DMS79 (cell line): ENCODE data around the gene IDH3G.

ENCODE experiments used
- DNase-seq: peaks from one replicate; lab custom pipeline; 2025; lab: John Stamatoyannopoulos, UW

The IDH3G gene

DNA sequence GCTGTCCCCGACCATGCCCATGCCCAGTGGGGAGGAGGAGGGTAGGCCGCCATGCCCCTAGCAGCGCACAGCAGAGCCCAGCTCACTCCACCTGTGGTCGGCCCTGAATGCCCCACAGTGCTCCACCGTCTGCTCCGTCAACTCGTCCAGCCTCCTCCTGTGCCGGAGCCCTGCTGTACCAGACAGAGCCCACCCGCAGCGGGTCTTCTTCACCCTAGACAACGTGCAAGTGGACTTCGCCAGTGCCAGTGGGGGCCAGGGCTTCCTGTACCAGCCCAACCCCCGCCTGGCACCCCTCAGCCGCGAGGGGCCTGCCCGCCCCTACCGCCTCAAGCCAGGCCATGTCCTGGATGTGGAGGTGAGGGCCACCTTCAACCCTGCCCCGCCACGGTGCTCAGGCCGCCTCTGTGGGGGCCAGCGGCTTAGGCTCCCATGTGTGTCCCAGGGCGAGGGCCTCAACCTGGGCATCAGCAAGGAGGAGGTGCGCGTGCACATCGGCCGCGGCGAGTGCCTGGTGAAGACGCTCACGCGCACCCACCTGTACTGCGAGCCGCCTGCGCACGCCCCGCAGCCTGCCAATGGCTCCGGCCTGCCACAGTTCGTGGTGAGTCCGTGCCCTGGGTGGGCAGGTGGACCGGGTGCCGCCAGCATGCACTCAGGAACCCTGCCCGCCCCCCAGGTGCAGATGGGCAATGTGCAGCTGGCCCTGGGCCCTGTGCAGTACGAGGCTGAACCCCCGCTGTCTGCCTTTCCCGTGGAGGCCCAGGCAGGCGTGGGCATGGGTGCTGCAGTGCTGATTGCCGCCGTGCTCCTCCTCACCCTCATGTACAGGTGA, 20.2 kb downstream of the IDH3G start:
- DNase-seq = no peak

DNA sequence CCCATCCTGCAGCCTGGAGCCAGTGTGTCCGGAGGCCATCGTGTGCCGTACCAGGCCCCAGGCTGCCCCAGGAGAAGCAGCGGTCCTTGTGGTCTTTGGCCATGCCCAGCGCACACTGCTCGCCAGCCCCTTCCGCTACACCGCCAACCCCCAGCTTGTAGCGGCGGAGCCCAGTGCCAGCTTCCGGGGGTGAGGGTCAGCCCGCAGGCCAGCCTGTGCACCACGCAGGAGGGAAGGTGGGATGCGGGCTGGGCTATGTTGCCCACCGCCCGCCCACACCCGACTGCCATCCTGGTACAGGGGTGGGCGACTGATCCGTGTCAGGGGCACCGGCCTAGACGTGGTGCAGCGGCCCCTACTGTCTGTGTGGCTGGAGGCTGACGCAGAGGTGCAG, 21.0 kb downstream of the IDH3G start:
- no peak for DNase-seq

DNA sequence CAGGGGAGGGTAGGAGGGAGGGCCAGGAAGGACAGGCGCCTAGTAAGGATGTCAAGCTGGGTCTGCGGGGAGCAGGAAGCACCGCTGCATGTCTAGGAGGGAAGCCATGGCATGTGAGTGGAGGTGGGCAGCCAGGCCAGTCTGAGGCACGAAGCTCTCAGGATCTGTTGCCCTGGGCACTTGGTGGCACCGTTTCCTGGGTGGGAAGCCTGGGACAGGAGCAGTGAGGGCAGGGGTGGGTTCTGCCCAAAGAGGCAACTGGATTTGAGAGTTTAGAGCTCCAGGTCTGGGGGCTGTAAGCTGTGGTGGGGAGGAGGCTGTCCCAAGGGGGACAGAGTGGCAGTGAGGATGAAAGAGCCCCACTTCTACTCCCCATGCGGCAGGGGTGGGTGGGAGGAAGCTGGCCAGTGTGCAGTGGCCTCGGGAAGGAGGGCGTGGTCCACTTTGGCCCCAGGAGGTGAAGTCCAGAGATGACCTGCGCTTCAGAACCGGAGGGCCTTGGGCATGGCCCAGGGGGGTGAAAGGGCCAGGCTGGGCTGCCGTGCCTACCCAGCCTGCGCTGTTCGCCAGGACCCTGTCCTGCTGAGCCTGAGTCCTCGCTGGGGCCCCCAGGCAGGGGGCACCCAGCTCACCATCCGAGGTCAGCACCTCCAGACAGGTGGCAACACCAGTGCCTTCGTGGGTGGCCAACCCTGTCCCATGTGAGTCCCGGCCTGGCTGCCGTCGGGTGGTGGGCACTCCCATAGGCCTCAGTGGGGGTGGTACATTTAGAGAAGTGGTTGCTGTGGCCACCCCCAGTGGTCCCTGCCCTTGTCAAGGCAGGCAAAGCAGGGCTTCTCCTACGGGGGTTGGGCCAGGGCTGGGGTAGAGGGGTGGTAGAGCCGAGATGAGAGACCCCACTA, 21.6 kb downstream of the IDH3G start:
- no peak for DNase-seq

DNA sequence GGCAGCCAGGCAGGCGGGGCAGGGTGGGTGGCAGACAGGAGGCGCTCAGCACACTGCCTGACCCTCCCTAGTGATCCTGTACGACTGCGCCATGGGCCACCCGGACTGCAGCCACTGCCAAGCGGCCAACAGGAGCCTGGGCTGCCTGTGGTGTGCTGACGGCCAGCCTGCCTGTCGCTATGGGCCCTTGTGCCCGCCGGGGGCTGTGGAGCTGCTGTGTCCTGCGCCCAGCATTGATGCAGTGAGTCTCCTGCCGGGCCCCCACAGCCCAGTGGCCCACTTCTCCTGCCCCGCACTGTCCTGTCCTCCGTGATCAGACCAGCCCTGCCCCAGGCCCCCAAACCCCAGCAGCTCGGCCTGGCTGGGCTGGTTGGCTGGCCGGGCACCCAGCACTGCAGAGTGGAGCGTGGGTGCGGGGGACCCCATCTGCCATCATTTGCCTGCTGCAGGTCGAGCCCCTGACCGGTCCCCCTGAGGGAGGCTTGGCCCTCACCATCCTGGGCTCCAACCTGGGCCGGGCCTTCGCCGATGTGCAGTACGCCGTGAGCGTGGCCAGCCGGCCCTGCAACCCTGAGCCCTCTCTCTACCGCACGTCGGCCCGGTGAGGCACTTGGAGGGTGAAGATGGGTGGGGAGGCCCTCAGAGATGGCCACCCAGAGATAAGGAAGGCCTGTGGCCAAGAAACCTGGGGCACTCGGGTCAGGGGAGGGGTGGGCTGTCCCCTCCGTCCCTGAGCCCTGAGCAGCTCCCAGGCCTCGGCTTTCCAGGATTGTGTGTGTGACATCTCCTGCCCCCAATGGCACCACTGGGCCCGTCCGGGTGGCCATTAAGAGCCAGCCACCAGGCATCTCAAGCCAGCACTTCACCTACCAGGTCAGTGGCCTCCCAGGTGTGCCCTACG, 22.5 kb downstream of the IDH3G start:
- no peak for DNase-seq

DNA sequence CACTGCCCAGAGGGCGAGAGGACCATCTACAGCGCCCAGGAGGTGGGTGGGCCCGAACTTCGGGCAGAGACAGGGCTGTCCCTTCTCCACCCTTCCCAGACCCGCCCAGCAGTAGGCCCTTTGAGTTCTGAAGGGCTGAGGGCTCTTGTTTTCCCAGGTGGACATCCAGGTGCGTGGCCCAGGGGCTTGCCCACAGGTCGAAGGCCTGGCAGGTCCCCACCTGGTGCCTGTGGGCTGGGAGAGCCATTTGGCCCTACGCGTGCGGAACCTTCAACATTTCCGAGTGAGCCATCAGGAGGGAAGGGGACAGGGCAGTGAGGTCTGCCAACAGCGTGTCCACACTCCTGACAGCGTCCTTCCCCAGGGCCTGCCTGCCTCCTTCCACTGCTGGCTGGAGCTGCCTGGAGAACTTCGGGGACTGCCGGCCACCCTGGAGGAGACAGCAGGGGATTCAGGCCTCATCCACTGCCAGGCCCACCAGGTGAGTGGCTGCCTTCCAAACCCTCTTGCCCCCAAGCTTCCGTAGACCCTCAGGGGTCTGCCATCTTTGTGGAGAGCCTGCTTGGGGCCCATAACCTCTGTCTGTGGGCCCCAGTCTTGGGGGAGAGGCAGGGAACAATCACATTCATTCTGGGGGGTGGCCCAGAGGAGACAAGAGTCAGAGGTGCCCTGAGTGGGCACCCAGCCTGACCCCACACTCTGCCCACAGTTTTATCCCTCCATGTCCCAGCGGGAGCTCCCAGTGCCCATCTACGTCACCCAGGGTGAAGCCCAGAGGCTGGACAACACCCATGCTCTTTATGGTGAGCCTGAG, 23.4 kb downstream of the IDH3G start:
- DNase-seq = no peak

DNA sequence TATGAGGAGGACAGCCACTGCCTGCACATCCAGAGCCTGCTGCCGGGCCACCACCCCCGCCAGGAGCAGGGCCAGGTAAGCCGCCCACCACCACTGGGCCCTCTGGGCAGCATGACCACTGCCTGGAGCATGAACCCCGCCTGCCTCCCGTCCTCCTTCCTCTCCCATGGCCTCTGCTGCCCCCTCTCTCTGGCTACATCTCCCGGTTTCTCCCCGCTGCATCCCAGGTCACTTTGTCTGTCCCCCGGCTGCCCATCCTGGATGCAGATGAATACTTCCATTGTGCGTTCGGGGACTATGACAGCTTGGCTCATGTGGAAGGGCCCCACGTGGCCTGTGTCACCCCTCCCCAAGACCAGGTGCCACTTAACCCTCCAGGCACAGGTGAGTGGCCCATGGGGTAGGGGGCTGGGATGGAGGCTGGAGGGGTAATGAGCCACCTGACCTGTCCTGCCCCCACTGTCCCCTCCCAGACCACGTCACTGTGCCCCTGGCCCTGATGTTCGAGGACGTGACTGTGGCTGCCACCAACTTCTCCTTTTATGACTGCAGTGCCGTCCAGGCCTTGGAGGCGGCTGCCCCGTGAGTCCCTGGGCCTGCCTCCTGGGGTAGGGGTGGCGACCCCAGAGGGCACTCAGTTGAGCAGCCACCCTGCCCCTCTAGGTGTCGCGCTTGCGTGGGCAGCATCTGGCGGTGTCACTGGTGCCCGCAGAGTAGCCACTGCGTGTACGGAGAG, 24.1 kb downstream of the IDH3G start:
- DNase-seq = no peak

DNA sequence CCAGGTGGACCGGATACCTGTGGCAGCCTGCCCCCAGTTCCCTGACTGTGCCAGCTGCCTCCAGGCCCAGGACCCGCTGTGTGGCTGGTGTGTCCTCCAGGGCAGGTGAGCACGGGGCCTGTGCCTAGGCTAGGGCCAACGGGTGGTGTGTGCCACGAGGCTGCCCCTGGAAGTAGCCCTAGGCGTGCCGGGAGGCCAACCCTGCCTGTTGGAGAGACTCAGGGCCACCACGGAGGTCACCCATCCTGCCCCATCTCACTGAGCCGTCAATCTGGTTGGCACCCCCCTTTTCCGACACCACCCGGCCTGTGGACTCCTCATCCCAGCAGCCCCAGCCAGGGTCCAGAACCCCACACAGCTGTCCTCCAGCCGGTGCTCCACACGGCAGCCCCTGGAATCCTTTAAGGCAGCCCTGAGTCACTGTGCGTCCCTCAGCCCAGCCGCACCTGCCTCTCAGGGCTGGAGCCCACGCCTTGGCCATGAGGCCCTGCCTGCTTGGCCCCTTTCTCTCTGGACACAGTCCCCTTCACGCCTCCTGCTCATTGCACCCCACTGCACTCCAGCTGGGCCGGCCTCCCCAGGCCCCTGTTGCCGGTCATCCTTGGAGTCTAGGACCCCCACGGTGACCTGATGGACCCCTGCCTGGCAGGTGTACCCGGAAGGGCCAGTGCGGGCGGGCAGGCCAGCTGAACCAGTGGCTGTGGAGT, 24.9 kb downstream of the IDH3G start:
- no peak for DNase-seq

DNA sequence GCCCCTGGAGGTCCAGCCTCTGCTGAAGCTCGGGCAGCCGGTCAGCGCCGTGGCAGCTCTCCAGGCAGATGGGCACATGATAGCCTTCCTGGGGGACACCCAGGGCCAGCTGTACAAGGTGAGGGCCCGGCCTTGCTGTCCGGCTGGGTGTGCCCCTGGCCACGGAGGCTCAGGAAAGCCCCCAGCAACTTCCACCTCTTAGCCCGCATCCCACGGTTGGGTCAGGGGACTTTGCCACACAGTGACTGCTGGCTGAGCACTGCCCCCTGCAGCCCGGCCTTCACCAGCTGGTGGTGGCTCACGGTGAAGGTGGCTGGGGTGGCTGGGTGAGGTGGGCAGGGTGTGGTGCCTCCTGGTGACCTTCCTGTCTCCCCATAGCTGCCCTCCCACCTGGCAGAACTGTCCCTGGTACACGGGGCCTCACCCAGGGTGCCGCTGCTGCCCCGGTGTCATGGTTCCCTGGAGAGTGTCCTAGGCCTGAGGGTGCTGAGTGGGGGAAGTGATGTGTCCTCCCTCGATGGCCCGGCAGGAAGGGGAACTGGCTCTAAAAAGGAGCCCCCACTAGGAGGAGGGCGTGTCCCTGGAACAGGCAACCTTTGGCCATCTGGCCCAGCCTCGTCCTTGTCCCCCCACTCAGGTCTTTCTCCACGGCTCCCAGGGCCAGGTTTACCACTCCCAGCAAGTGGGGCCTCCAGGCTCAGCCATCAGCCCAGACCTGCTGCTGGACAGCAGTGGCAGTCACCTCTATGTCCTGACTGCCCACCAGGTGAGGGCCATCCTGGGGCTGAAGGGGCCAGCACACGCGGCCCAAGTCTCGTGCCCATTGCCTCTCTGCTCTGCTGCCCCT, 25.6 kb downstream of the IDH3G start:
- no peak for DNase-seq

DNA sequence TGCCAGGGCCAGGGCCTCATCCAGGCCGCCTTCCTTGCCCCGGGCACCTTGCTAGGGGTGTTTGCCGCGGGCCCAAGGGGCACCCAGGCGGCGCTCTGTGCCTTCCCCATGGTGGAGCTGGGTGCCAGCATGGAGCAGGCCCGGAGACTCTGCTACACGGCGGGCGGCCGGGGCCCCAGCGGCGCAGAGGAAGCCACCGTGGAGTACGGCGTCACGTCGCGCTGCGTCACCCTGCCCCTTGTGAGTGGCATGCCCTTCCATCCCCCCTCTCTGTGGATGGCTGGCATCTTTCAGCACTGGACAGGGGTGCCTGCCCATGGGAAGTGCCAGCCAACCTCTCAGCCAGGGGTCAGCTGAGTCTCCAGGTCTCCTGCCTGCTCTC, 26.5 kb downstream of the IDH3G start:
- DNase-seq = no peak

DNA sequence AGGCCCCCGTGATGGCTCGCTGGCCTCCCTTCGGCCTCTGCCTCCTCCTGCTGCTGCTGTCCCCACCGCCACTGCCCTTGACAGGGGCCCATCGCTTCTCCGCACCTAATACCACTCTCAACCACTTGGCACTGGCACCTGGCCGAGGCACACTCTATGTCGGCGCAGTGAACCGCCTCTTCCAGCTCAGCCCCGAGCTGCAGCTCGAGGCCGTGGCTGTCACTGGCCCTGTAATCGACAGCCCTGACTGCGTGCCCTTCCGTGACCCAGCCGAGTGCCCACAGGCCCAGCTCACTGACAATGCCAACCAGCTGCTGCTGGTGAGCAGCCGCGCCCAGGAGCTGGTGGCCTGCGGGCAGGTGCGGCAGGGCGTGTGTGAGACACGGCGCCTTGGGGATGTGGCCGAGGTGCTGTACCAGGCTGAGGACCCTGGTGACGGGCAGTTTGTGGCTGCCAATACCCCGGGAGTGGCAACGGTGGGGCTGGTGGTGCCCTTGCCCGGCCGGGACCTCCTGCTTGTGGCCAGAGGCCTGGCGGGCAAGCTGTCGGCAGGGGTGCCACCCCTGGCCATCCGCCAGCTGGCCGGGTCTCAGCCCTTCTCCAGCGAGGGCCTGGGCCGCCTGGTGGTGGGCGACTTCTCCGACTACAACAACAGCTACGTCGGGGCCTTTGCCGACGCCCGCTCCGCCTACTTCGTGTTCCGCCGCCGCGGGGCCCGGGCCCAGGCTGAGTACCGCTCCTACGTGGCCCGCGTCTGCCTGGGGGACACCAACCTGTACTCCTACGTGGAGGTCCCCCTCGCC, 27.1 kb downstream of the IDH3G start:
- no peak for DNase-seq

DNA sequence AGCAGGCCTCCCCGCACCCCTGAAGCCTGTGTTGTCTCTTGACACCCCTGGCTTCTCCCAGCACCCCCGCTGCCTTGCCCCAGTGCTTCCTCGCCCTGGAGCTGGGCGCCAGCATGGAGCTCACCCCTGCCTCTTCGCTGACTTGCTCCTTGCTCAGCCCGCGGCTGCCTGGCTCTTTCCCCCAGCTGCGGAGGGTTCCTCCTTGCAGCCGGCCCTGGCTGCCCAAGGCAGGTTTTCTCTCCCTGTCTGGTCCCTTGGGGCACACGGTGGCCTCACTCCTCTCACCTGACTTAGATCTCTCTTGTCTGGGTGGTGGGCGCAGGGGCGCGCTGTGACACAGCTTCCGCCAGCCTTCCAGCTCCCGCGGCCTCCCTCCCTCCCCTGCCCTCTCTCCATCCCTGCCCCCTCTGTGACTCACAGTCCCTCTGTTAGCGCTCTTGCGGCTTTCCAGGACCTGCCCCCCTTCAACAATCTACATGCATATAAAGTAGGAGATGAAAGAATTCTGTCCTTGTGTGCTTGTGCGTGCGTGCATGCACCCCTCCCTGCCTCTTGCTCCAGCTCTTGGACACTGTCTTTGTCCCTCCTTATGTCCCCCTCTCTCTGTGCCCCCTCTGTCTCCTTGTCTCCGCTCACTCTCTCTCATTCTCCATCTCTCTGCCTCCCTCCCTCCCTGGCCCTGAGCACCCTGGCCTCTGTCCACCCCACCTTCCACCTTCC, 27.9 kb downstream of the IDH3G start:
- DNase-seq = no peak

DNA sequence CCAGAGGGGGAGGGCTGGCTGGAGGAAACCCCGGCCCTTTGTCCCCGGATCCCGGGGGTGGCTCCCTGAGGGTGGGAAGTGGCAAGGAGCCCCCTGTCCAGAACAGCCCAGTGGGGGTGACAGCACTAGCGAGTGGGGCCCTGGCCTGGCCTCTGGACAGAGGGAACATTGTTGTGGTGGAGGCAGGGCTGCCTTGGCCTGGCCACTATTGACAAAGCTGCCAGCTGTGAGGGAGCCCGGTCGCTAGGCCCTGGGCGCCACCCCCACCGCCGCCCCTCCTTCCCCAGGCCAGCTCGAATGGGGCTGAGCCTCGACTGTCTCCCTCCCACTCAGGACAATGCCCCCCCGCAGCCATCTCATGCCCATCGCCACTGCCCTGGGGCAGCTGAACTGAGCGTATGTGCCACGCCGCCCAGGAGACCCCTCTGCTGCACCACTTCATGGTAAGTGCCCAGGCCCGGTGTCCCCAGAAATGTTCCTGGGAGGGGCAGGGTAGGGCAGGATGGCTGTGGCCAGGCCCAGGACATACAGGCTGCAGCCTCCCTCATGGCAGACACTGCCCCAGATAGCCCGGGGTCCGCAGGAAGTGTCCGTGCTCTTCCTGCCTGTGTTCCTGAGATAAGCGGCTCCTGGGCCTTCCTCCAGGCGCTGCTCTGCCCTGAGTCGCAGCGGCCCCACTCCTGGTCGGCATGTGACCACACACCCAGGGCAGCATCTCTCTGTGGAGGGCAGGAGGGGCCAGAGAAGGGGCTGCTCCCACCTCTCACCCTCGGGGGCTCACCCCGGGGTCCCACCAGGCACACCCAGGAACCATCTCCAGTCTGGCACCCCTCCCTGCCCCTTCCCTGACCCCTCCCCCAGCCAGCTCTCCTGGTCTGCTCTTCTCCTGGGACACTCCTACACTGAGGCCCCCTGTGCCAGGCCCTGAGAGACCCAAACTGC, 28.8 kb downstream of the IDH3G start:
- no peak for DNase-seq

DNA sequence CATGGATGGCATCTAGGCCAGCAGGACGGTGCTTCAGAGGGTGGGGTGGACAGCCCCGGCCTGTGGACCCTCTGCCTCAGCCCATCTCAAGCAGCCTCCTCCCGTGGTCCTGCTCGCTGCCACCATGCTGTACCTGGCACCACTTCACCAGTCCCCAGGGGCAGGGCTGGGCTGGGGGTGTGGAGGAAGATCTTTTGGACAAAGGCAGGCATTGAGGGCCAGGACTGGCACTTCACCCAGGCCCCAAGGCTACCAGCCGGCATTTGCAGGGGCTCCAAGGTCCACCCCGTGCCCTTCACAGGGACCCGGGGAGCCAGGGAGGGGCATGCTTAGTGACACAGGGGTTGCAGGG, 29.4 kb downstream of the IDH3G start:
- DNase-seq = no peak

DNA sequence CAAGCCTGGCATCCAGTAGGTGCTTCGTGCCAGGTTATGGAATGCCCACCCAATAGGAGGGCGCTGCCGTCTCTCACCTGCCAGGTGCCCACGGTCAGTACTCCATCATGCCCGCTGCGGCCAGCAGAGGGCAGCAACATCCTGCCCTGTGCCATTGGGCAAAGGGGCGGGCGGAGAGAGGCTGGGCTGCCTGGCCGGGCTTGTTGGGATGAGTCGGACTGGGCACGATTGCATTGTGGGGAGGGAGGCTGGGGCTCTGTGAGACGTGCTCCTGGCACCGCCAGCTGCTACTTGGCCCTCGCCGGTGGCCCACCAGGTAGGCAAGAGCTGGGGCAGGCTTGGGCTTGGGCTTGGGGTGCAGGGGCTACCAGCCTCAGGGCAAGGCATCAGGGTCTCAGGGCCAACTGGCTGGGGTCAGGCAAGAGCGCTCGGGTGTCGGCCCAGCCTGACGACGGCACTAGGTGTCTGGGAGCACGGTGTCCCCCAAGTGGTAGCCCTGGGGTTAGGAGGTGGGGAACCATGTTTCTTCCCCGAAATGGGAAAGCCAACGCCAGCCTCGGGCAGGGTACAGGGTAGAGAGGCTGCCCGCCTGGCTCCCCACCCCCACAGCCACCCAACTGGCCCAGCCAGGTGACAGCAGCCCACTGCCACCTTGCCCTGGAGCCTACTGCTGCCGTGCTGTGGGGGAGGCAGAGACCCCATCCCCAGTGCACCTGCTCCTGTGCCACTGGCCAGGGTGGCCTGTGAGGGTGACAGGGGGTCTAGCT, 30.0 kb downstream of the IDH3G start, which contains the start of gene PLXNB3:
PLXNB3 (plus strand) TSS at position 261 of the 767 bp plus-strand sequence. CDS start 1,287 bp downstream, outside the sequence.
- peak; percentile 72 for DNase-seq

DNA sequence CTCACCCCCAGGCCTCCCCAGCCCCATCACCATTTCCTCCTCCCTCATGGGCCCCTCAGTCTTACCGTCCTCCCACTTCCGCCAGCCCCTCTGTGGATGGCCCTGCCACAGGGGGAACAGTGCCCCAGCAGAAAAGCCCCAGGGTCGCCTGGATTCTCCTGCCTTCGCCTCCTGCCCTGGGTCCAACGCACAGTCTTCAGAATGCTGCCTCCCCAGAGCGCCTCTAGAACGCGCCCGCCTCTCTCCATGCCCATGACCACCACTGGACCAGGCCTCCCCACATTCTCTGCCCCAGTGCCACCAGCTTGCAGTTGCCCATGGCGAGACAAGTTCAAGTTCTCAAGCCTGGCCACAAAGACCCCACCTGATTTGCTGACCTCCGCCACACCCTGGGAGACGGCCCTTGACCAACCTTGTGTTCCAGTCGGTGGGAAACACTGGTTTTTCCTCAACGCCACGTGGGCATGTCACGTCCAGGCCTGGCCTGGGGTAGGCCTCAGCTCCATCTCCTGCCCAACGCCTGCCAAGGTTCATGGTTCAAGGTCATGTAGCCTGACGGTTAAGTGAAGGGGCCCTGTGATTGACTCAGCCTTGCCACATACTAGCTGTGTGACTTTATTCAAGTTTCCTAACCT, 30.8 kb downstream of the IDH3G start:
- no peak for DNase-seq
